Breast epithelium (tissue), 3 donors: ENCODE data around the gene KMT2A.
A peak's percentile ranks its signal among the peaks of the same experiment; 100 is the strongest.

ENCODE experiments used
- POLR2A ChIP-seq: fragments of 450-650 bp; IDR thresholded peaks from one replicate; pipeline ENCODE4 v1.6.1; 2016; ENCODE audit warnings: antibody characterized with exemption, mild to moderate bottlenecking, moderate library complexity
- POLR2AphosphoS5 ChIP-seq, 3 donors: sonication (generic); formaldehyde crosslinking; IDR thresholded peaks; one replicate each; pipeline ENCODE4 v1.6.1; 2017; ENCODE audit warnings: antibody characterized with exemption in 3 of 3
- TF ChIP-seq, protein P1 (sequence below), 3 donors: fragments of 450-650 bp; IDR thresholded peaks; one replicate each; pipeline ENCODE4 v1.5.1; 2016 to 2017; ENCODE audit warnings: antibody characterized with exemption in 3 of 3, mild to moderate bottlenecking in 3 of 3, moderate library complexity in 3 of 3

DNA sequence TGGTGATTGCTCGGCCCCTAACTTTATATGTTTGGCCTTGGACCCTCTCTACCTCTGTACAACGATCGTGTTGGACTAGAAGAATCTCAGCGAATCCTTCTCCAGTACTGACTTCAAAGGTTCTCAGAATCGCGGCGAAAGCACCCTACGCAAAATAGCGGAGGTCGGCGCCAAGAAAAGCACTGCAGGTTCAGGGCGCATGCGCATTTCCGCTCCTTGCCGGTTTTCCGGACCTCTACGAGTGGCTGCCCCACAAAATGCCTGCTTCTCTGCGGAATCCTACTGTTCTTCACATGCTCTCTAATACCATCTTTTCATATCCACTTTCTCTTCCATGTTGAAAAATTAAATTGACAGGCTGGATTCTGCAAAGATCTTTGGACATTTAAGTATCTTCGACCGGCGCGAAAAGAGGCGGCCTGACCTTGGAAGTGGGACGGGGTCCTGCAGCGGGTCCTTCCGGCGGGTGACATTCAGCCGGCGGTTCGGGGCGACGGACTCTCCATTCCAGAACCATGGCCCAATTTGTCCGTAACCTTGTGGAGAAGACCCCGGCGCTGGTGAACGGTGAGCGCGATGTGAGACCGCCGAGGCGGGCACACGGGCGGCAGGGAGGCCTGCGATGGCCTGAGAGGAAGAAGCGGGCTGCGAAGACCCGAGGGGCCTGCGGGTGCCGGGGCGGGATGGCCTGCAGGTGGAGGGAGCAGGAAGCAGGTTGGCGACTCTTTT lies 35.0 kb upstream of the KMT2A start, which contains the start of gene ATP5MG:
- TF ChIP-seq, protein P1, sequence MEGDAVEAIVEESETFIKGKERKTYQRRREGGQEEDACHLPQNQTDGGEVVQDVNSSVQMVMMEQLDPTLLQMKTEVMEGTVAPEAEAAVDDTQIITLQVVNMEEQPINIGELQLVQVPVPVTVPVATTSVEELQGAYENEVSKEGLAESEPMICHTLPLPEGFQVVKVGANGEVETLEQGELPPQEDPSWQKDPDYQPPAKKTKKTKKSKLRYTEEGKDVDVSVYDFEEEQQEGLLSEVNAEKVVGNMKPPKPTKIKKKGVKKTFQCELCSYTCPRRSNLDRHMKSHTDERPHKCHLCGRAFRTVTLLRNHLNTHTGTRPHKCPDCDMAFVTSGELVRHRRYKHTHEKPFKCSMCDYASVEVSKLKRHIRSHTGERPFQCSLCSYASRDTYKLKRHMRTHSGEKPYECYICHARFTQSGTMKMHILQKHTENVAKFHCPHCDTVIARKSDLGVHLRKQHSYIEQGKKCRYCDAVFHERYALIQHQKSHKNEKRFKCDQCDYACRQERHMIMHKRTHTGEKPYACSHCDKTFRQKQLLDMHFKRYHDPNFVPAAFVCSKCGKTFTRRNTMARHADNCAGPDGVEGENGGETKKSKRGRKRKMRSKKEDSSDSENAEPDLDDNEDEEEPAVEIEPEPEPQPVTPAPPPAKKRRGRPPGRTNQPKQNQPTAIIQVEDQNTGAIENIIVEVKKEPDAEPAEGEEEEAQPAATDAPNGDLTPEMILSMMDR (IDR thresholded peaks at IDR 0.05) = no peak
- TF ChIP-seq POLR2A (peak; percentile 10), POLR2AphosphoS5 (IDR thresholded peaks at IDR 0.05) (peak; percentile 40 to 55 (median 52))
